ENCODE data around the gene SAMSN1. TPM values are rescaled to one million over a fixed set of nuclear protein-coding genes. Genes with fewer than 3 reads are reported as not detected.
A peak's percentile ranks its signal among the peaks of the same experiment; 100 is the strongest.

The SAMSN1 gene
- total and polyA plus RNA-seq, 7 donors = 4.4 to 16.4 (median 7.5) TPM

GRCh38 chr21:14535702-14536101 lies 10.4 kb downstream of the SAMSN1 start:
- Histone ChIP-seq H3K4me3 (no peak overlapping the region), H3K9me3 (no peaks in the 10 kb centered on the region), H3K4me1 (no peaks in the 10 kb centered on the region), H3K27ac (no peak overlapping the region), H3K27me3 (no peaks in the 10 kb centered on the region), H3K36me3 (no peaks in the 10 kb centered on the region)
- intact Hi-C loops (cut with DNase I) = no loop called here
- no peak for DNase-seq
- TF ChIP-seq POLR2AphosphoS5 (IDR thresholded peaks at IDR 0.05) (no peak), EP300 (IDR thresholded peaks at IDR 0.05) (no peak), POLR2A (IDR thresholded peaks at IDR 0.05) (no peak)
- TF ChIP-seq, protein P1, sequence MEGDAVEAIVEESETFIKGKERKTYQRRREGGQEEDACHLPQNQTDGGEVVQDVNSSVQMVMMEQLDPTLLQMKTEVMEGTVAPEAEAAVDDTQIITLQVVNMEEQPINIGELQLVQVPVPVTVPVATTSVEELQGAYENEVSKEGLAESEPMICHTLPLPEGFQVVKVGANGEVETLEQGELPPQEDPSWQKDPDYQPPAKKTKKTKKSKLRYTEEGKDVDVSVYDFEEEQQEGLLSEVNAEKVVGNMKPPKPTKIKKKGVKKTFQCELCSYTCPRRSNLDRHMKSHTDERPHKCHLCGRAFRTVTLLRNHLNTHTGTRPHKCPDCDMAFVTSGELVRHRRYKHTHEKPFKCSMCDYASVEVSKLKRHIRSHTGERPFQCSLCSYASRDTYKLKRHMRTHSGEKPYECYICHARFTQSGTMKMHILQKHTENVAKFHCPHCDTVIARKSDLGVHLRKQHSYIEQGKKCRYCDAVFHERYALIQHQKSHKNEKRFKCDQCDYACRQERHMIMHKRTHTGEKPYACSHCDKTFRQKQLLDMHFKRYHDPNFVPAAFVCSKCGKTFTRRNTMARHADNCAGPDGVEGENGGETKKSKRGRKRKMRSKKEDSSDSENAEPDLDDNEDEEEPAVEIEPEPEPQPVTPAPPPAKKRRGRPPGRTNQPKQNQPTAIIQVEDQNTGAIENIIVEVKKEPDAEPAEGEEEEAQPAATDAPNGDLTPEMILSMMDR (IDR thresholded peaks at IDR 0.05) = no peak

DNA sequence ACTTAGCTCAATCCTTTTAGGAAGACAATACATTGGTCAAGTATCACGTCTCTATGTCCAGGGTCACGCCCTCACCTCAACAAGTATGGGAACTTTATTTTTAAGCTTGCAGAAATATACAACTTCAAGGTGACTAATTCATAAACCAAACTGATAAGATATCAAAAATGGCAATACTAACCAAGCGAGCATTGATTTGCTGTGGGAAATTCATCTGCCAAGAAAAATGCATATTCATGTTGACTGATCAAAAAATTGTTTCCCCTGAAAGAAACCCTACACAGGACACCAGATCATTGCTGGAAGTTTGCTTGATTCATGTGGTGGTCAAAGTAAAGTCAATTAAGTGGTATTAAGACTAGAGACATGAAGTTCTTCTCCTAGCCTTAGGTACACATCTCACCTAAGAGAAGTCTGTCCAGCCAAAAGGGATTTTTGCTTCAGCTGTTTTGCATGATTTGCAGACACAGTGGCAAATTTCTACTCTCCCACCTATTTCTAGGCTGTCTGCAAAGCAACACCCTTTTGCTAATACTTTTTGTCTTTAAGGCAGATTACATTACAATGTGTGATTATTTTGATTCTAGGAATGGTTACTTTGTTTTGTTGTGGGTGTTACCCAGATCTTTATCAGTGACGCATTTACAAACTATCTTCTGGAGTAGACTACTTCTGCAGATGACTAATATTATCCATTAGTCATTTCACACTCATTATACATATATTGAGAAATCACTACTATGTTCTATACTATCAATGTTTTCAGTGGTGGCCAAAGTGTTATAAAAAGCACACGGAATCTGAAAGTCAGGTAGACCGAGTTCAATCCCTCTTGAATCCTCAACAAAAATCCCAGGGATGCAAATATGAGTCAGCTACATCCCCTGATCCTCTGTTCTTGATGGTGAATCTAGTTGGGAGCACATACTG lies 12.4 kb downstream of the SAMSN1 start:
- H3K36me3 ChIP-seq = no peaks in the 10 kb centered on the region
- H3K27ac ChIP-seq = no peak overlapping the region
- no peak overlapping the region for H3K4me3 ChIP-seq
- intact Hi-C loops (cut with DNase I) = no loop called here
- H3K9me3 ChIP-seq = no peaks in the 10 kb centered on the region
- TF ChIP-seq EP300 (IDR thresholded peaks at IDR 0.05) (no peak), POLR2A (IDR thresholded peaks at IDR 0.05) (no peak), POLR2AphosphoS5 (IDR thresholded peaks at IDR 0.05) (peak in 1 of 4 donors; percentile 8)
- TF ChIP-seq, protein P1 (IDR thresholded peaks at IDR 0.05) = no peak
- 75 to 85% methylated on average over 6 of the region's 6 CpGs for WGBS, 2 donors
- H3K4me1 ChIP-seq = no peaks in the 10 kb centered on the region
- DNase-seq = no peak
- no peaks in the 10 kb centered on the region for H3K27me3 ChIP-seq

- Histone ChIP-seq H3K36me3 (no peaks in the 10 kb centered on the region), H3K27me3 (no peaks in the 10 kb centered on the region), H3K9me3 (no peaks in the 10 kb centered on the region), H3K4me1 (peaks cover 0 to under 1% (median 0%) of the 10 kb centered on the region in 4 donors), H3K4me3 (no peak overlapping the region), H3K27ac (no peak overlapping the region)
- TF ChIP-seq EP300 (IDR thresholded peaks at IDR 0.05) (no peak), POLR2AphosphoS5 (IDR thresholded peaks at IDR 0.05) (no peak), POLR2A (IDR thresholded peaks at IDR 0.05) (no peak)
- TF ChIP-seq, protein P1 (IDR thresholded peaks at IDR 0.05) = no peak
- WGBS, 2 donors = 83 to 85% methylated on average over 3 of the region's 3 CpGs
- intact Hi-C loops (cut with DNase I) = no loop called here
- DNase-seq = no peak
Observed at GRCh38 chr21:14531757-14532316, 14.3 kb downstream of the SAMSN1 start.

- Histone ChIP-seq H3K4me3 (no peak overlapping the region), H3K9me3 (no peaks in the 10 kb centered on the region), H3K4me1 (peaks cover 0 to 7% (median 0%) of the 10 kb centered on the region in 4 donors), H3K27ac (no peak overlapping the region), H3K36me3 (no peaks in the 10 kb centered on the region), H3K27me3 (no peaks in the 10 kb centered on the region)
- DNase-seq = no peak
- intact Hi-C loops (cut with DNase I) = no loop called here
- WGBS, 2 donors = 80 to 89% methylated on average over 2 of the region's 2 CpGs
- TF ChIP-seq POLR2AphosphoS5 (IDR thresholded peaks at IDR 0.05) = no peak
- TF ChIP-seq, protein P1 (IDR thresholded peaks at IDR 0.05) = no peak
- no peak for TF ChIP-seq EP300 (IDR thresholded peaks at IDR 0.05)
- no peak for TF ChIP-seq POLR2A (IDR thresholded peaks at IDR 0.05)
Observed at GRCh38 chr21:14530592-14530991, 15.5 kb downstream of the SAMSN1 start.
